Gastroesophageal sphincter (tissue), 4 donors: ENCODE measurements around the gene AFAP1. TPM values are rescaled to one million over a fixed set of nuclear protein-coding genes. Genes with fewer than 3 reads are reported as not detected.

Experiments
- ATAC-seq: fragments of 150-250 bp; one replicate; pipeline ENCODE4 v1.9.1; 2016; ENCODE audit warnings: mild to moderate bottlenecking, moderate library complexity
- H3K27ac ChIP-seq, 4 donors: fragments of 200-600 bp; sonication (generic) in 3 of 4; 1 replicate in 3 of 4; 2 replicates in 1 of 4; pipeline ENCODE4 v1.5.1; 2016 to 2019
- H3K27me3 ChIP-seq: fragments of 200-600 bp; sonication (generic); one replicate; pipeline ENCODE4 v1.5.1; 2019
- H3K36me3 ChIP-seq, 2 donors: fragments of 200-600 bp; sonication (generic); one replicate each; pipeline ENCODE4 v1.5.1; 2019; ENCODE audit warnings: control low read depth in 1 of 2
- H3K4me1 ChIP-seq, 3 donors: fragments of 200-600 bp; sonication (generic); 1 replicate in 2 of 3; 2 replicates in 1 of 3; pipeline ENCODE4 v1.5.1; 2016 to 2019; ENCODE audit warnings: control low read depth in 2 of 3
- H3K4me3 ChIP-seq, 2 donors: fragments of 200-600 bp; sonication (generic); one replicate each; pipeline ENCODE4 v1.5.1; 2019; ENCODE audit warnings: mild to moderate bottlenecking in 1 of 2, moderate library complexity in 1 of 2
- H3K9me3 ChIP-seq, 3 donors: fragments of 200-600 bp; sonication (generic); one replicate each; pipeline ENCODE4 v1.5.1; 2017 to 2019; ENCODE audit warnings: control low read depth in 2 of 3
- CTCF ChIP-seq, 4 experiments: fragments of 200-600 bp in 2 of 4; fragments of 450-650 bp in 2 of 4; sonication (generic) in 1 of 4; IDR thresholded peaks; one replicate each; pipeline ENCODE4 v1.5.1; 2017 to 2019; ENCODE audit warnings: antibody characterized with exemption in 4 of 4, mild to moderate bottlenecking in 2 of 4, moderate library complexity in 2 of 4
- EP300 ChIP-seq: sonication (generic); formaldehyde crosslinking; IDR thresholded peaks from one replicate; pipeline ENCODE4 v1.6.1; 2017; ENCODE audit warnings: antibody characterized with exemption, mild to moderate bottlenecking
- POLR2A ChIP-seq, 2 donors: fragments of 450-650 bp; IDR thresholded peaks; one replicate each; pipeline ENCODE4 v1.6.1; 2017; ENCODE audit warnings: antibody characterized with exemption in 2 of 2, mild to moderate bottlenecking in 2 of 2, moderate library complexity in 1 of 2
- POLR2AphosphoS5 ChIP-seq: sonication (generic); formaldehyde crosslinking; IDR thresholded peaks from one replicate; pipeline ENCODE4 v1.6.1; 2017; ENCODE audit warnings: antibody characterized with exemption
- WGBS, 2 donors: methylation state at CpG; one replicate each; pipeline ENCODE4 v1.1.5; 2018; ENCODE audit warnings: low coverage in 1 of 2; 5-methylcytosine and 5-hydroxymethylcytosine counted together
- total RNA-seq, 4 donors: library from RNA; depleted of rRNA; stranded (reverse); fragments of >200 nt; gene quantifications; one replicate each; pipeline ENCODE4 v1.1.0, GENCODE V29; 2016

AFAP1 gene
- total RNA-seq, 4 donors from 2014 or later = 32.0 to 79.7 (median 48.1) TPM

DNA sequence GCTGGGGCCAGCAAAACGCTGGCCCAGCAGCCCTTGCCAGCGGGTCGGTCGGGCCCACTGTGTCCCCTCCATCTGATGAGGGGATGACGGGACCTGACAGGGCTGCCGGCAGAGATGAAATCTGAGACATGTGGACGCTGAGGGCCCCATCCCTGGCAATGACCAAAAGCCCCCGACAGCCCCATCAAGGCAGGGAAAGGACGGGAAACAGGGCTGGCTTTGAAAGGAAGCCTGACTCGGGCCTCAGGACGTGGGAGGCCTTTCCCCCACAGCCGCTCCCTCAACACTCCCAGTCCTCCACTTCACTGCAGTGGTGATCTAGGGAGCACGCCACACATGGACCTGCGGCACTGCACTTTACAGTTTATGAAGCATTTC is 202.4 kb downstream of the AFAP1 start:
- WGBS, 2 donors = 96 to 100% methylated on average over 2 to 5 of the region's 14 CpGs
- no peak for ATAC-seq
- no peaks in the 10 kb centered on the region for H3K4me1 ChIP-seq
- peaks cover 0 to 8% (median 0%) of the 10 kb centered on the region in 3 donors for H3K9me3 ChIP-seq
- no peaks in the 10 kb centered on the region for H3K27me3 ChIP-seq
- no peak overlapping the region for H3K4me3 ChIP-seq
- H3K36me3 ChIP-seq = peaks cover 0 to 46% of the 10 kb centered on the region in 2 donors
- no peak for TF ChIP-seq POLR2AphosphoS5
- TF ChIP-seq POLR2A (IDR thresholded peaks at IDR 0.05) = no peak
- no peak for TF ChIP-seq EP300
- no peak for TF ChIP-seq CTCF (IDR thresholded peaks at IDR 0.05)
- H3K27ac ChIP-seq = no peak overlapping the region

- no peak overlapping the region for H3K4me3 ChIP-seq
- no peaks in the 10 kb centered on the region for H3K27me3 ChIP-seq
- no peak overlapping the region for H3K27ac ChIP-seq
- peaks cover 0 to 49% of the 10 kb centered on the region in 2 donors for H3K36me3 ChIP-seq
- 90% methylated on average over 8 of the region's 31 CpGs; no CpG with 5 or more reads in 1 of the 2 donors for WGBS, 2 donors
- TF ChIP-seq CTCF (IDR thresholded peaks at IDR 0.05) (no peak), EP300 (no peak), POLR2AphosphoS5 (no peak), POLR2A (IDR thresholded peaks at IDR 0.05) (no peak)
- H3K4me1 ChIP-seq = no peaks in the 10 kb centered on the region
- no peak for ATAC-seq
- H3K9me3 ChIP-seq = peaks cover 0 to 8% (median 0%) of the 10 kb centered on the region in 3 donors
Observed at GRCh38 chr4:7736436-7737267, 203.0 kb downstream of the AFAP1 start.

DNA sequence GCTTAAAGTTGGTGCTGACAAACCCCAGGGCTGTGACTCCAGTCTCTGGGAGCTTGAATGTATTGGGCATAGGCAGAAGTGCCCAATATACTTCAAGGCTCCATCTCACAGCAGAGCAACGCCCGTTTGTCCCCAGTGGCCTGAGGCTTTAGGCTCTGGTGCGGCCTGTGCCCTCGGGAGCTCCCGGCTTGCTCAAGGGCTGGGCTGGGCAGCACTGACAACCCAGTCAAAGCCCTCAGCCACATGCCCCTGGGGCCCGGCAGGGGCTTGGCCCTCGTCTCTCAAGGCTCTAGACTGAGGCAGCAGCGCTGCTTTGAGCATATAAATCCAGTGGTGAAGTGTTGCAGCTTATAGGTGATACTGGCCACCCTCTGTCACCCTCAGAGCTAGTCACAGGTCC is 203.7 kb downstream of the AFAP1 start:
- no peak for TF ChIP-seq POLR2A (IDR thresholded peaks at IDR 0.05)
- TF ChIP-seq EP300 = no peak
- no peak for TF ChIP-seq CTCF (IDR thresholded peaks at IDR 0.05)
- TF ChIP-seq POLR2AphosphoS5 = no peak
- peaks cover 0 to 8% (median 0%) of the 10 kb centered on the region in 3 donors for H3K9me3 ChIP-seq
- H3K4me3 ChIP-seq = no peak overlapping the region
- ATAC-seq = no peak
- H3K36me3 ChIP-seq = peaks cover 0 to 44% of the 10 kb centered on the region in 2 donors
- H3K27me3 ChIP-seq = no peaks in the 10 kb centered on the region
- no CpG with 5 or more reads among the region's 8 CpGs for WGBS, 2 donors
- no peak overlapping the region for H3K27ac ChIP-seq
- H3K4me1 ChIP-seq = no peaks in the 10 kb centered on the region

DNA sequence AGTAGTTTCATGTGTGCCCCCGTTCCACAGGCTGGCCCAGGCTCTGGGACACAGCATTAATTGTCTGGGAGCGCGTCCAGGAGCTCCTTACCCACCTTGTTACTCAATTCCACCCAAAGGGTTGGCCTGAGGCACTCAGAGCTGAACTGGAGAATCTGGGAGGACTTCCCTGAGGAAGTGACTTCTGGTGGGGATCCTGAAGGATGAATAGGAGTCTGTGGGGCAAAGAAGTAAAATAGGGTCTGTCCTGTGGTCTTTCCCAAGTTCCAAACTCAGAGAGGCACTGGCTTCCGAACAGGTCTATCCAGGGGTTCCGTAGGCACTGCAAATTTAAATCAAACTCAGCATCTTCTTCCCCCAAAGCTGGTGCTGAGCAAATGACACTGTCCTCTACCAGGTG is 204.3 kb downstream of the AFAP1 start:
- Histone ChIP-seq H3K27ac (no peak overlapping the region), H3K9me3 (peaks cover 0 to 8% (median 0%) of the 10 kb centered on the region in 3 donors), H3K4me3 (no peak overlapping the region), H3K4me1 (no peaks in the 10 kb centered on the region), H3K27me3 (no peaks in the 10 kb centered on the region), H3K36me3 (peaks cover 0 to 39% of the 10 kb centered on the region in 2 donors)
- 80 to 100% methylated on average over 2 of the region's 5 CpGs for WGBS, 2 donors
- no peak for ATAC-seq
- TF ChIP-seq POLR2A (IDR thresholded peaks at IDR 0.05) (no peak), CTCF (IDR thresholded peaks at IDR 0.05) (no peak), EP300 (no peak), POLR2AphosphoS5 (no peak)
